IMR-90 (cell line): Measurements from ENCODE around the gene DGKG. TPM values are rescaled to one million over a fixed set of nuclear protein-coding genes. Genes with fewer than 3 reads are reported as not detected.

Experiments
- ATAC-seq: fragments of 200-7000 bp; cut with Tn5 transposase; 2 replicates; pipeline ENCODE4 v1.9.1; 2020; ENCODE audit warnings: low read depth, mild to moderate bottlenecking, moderate library complexity
- BruUV-seq: library from RNA; stranded (reverse); fragments of 400-500 nt; replicated peaks from 2 replicates; lab custom pipeline; 2021; lab: Mats Ljungman, UMichigan
- CTCF ChIA-PET: fragments of 300-600 bp; formaldehyde crosslinking; extraction: SDS; loops from one replicate; lab custom pipeline; 2021; ENCODE audit warnings: antibody characterized with exemption; lab: Yijun Ruan, JAX
- POLR2A ChIA-PET: fragments of 300-600 bp; sonication (Branson Sonifier 250); formaldehyde crosslinking; loops from one replicate; lab custom pipeline; 2022; ENCODE audit warnings: antibody characterized with exemption; ENCODE audit not compliant: unreplicated experiment; lab: Charles Lee
- DNase-seq: peaks from one replicate; pipeline ENCODE4 v3.0.0; 2013
- H2AFZ ChIP-seq: replicated peaks from 2 replicates; pipeline ENCODE3; 2013; ENCODE audit warnings: low read length, mild to moderate bottlenecking; ENCODE audit not compliant: poor library complexity
- H2AK5ac ChIP-seq: 2 replicates; pipeline ENCODE4 v1.6.1; 2013; ENCODE audit warnings: low read depth, low read length, inconsistent platforms
- H2AK9ac ChIP-seq: replicated peaks from 2 replicates; pipeline ENCODE3; 2013; ENCODE audit warnings: mild to moderate bottlenecking, low read depth, low read length, moderate library complexity; ENCODE audit not compliant: poor library complexity
- H2BK120ac ChIP-seq: 2 replicates; pipeline ENCODE4 v1.6.1; 2013; ENCODE audit warnings: low read depth, low read length, inconsistent platforms
- H2BK15ac ChIP-seq: 3 replicates; pipeline ENCODE4 v1.6.1; 2013; ENCODE audit warnings: low read depth, low read length, inconsistent platforms
- H2BK20ac ChIP-seq: 2 replicates; pipeline ENCODE4 v1.6.1; 2013; ENCODE audit warnings: low read depth, mild to moderate bottlenecking, inconsistent platforms, low read length, moderate library complexity
- H2BK5ac ChIP-seq: 2 replicates; pipeline ENCODE4 v1.6.1; 2013; ENCODE audit warnings: mild to moderate bottlenecking, low read depth, low read length, inconsistent platforms; ENCODE audit not compliant: poor library complexity, severe bottlenecking
- H3K14ac ChIP-seq: replicated peaks from 2 replicates; pipeline ENCODE4 v1.6.1; 2013; ENCODE audit warnings: low read depth, low read length, inconsistent platforms
- H3K18ac ChIP-seq: 2 replicates; pipeline ENCODE4 v1.6.1; 2013; ENCODE audit warnings: low read depth, low read length, control low read depth
- H3K23ac ChIP-seq: 2 replicates; pipeline ENCODE4 v1.6.1; 2013; ENCODE audit warnings: low read depth, low read length, inconsistent platforms
- H3K27ac ChIP-seq: 2 replicates; pipeline ENCODE4 v1.5.1; 2013; ENCODE audit warnings: mild to moderate bottlenecking, control low read depth, low read length; ENCODE audit not compliant: insufficient read depth
- H3K27me3 ChIP-seq: 2 replicates; pipeline ENCODE4 v1.6.1; 2013; ENCODE audit warnings: low read length; ENCODE audit not compliant: control insufficient read depth, insufficient read depth
- H3K36me3 ChIP-seq: 2 replicates; pipeline ENCODE4 v1.6.1; 2013; ENCODE audit warnings: low read length, mixed read lengths; ENCODE audit not compliant: control insufficient read depth, insufficient read depth
- H3K4ac ChIP-seq: 2 replicates; pipeline ENCODE4 v1.6.1; 2013; ENCODE audit warnings: low read depth, low read length, inconsistent platforms
- H3K4me1 ChIP-seq: 2 replicates; pipeline ENCODE4 v1.6.1; 2013; ENCODE audit warnings: low read length, mixed read lengths; ENCODE audit not compliant: control insufficient read depth, insufficient read depth
- H3K4me2 ChIP-seq: 2 replicates; pipeline ENCODE4 v1.6.1; 2013; ENCODE audit warnings: low read depth, mild to moderate bottlenecking, control low read depth, low read length, moderate library complexity
- H3K4me3 ChIP-seq: 2 replicates; pipeline ENCODE4 v1.5.1; 2013; ENCODE audit warnings: low read depth, mild to moderate bottlenecking, control low read depth, low read length, moderate library complexity; ENCODE audit not compliant: insufficient read depth
- H3K56ac ChIP-seq: 2 replicates; pipeline ENCODE4 v1.6.1; 2013; ENCODE audit warnings: low read length, inconsistent platforms; ENCODE audit not compliant: insufficient read depth; ENCODE audit errors: extremely low read depth
- H3K79me1 ChIP-seq, 2 experiments: 2 replicates each; pipeline ENCODE4 v1.6.1; 2013; ENCODE audit warnings: low read length in 2 of 2, inconsistent platforms in 1 of 2, low read depth in 1 of 2
- H3K9ac ChIP-seq: 2 replicates; pipeline ENCODE4 v1.6.1; 2013; ENCODE audit warnings: low read depth, low read length, control low read depth
- H3K9me1 ChIP-seq: 2 replicates; pipeline ENCODE4 v1.6.1; 2013; ENCODE audit warnings: low read length, inconsistent platforms; ENCODE audit not compliant: insufficient read depth
- H3K9me3 ChIP-seq: 2 replicates; pipeline ENCODE4 v1.6.1; 2013; ENCODE audit warnings: low read length; ENCODE audit not compliant: control insufficient read depth, insufficient read depth
- H4K20me1 ChIP-seq: 2 replicates; pipeline ENCODE4 v1.6.1; 2013; ENCODE audit warnings: low read length, inconsistent platforms; ENCODE audit not compliant: insufficient read depth
- H4K5ac ChIP-seq: 2 replicates; pipeline ENCODE4 v1.6.1; 2013; ENCODE audit warnings: mild to moderate bottlenecking, low read depth, low read length, control low read depth
- H4K8ac ChIP-seq, 2 experiments: 2 replicates each; pipeline ENCODE4 v1.6.1; 2013; ENCODE audit warnings: low read depth in 2 of 2, low read length in 2 of 2, control low read depth in 1 of 2, inconsistent platforms in 1 of 2
- H4K91ac ChIP-seq: 2 replicates; pipeline ENCODE4 v1.6.1; 2013; ENCODE audit warnings: low read depth, low read length, inconsistent platforms; ENCODE audit not compliant: insufficient read depth
- BHLHE40 ChIP-seq: fragments of 150-350 bp; IDR thresholded peaks from 2 replicates; pipeline ENCODE4 v1.6.1; 2016; ENCODE audit warnings: mild to moderate bottlenecking, low read depth, low read length
- CEBPB ChIP-seq: IDR thresholded peaks from 2 replicates; pipeline ENCODE4 v1.6.1; 2012; ENCODE audit warnings: low read depth, low read length, improper control_type of control experiment
- CHD1 ChIP-seq: IDR thresholded peaks from 2 replicates; pipeline ENCODE4 v1.6.1; 2012; ENCODE audit warnings: low read depth, low read length, improper control_type of control experiment
- FOS ChIP-seq: fragments of 150-350 bp; IDR thresholded peaks from 2 replicates; pipeline ENCODE4 v1.6.1; 2016; ENCODE audit warnings: low read depth, low read length
- MAFK ChIP-seq: IDR thresholded peaks from 2 replicates; pipeline ENCODE4 v1.6.1; 2012; ENCODE audit warnings: low read depth, low read length, improper control_type of control experiment
- MAZ ChIP-seq: IDR thresholded peaks from 2 replicates; pipeline ENCODE4 v1.6.1; 2012; ENCODE audit warnings: low read depth, mild to moderate bottlenecking, low read length, improper control_type of control experiment, moderate library complexity, borderline replicate concordance
- MXI1 ChIP-seq: IDR thresholded peaks from 2 replicates; pipeline ENCODE4 v1.6.1; 2012; ENCODE audit warnings: low read depth, mild to moderate bottlenecking, low read length, moderate library complexity, borderline replicate concordance
- NFE2L2 ChIP-seq: fragments of 150-350 bp; IDR thresholded peaks from 2 replicates; pipeline ENCODE4 v1.6.1; 2016; ENCODE audit warnings: low read depth, mild to moderate bottlenecking, low read length
- POLR2A ChIP-seq: IDR thresholded peaks from 2 replicates; pipeline ENCODE4 v1.6.1; 2012; ENCODE audit warnings: mild to moderate bottlenecking, low read depth, low read length
- RAD21 ChIP-seq: IDR thresholded peaks from 2 replicates; pipeline ENCODE4 v1.6.1; 2012; ENCODE audit warnings: low read length, improper control_type of control experiment
- RCOR1 ChIP-seq: IDR thresholded peaks from 2 replicates; pipeline ENCODE4 v1.6.1; 2012; ENCODE audit warnings: mild to moderate bottlenecking, low read length, improper control_type of control experiment; ENCODE audit not compliant: insufficient replicate concordance
- RFX5 ChIP-seq: IDR thresholded peaks from 2 replicates; pipeline ENCODE4 v1.8.0; 2012; ENCODE audit warnings: low read depth, mild to moderate bottlenecking, low read length, moderate library complexity
- SMC3 ChIP-seq: fragments of 150-350 bp; IDR thresholded peaks from 2 replicates; pipeline ENCODE4 v1.6.1; 2016; ENCODE audit warnings: low read depth, mild to moderate bottlenecking, antibody characterized with exemption, low read length, moderate library complexity
- WGBS, 2 experiments: methylation state at CpG; one replicate each; pipeline versions ENCODE4 v1.1.5 to v1.1.7; 2013; ENCODE audit warnings: missing lambda C conversion rate in 2 of 2; ENCODE audit not compliant: insufficient read length in 1 of 2; ENCODE audit errors: extremely low coverage in 2 of 2; 5-methylcytosine and 5-hydroxymethylcytosine counted together
- dilution Hi-C: fragments of 300-500 bp; cut with HindIII; formaldehyde crosslinking; loops from one replicate; pipeline ENCODE4 v1.14.3; 2018; ENCODE audit warnings: low sequenced_read_pairs; ENCODE audit not compliant: unreplicated experiment
- in situ Hi-C: fragments of 300-500 bp; cut with MboI; formaldehyde crosslinking; loops from 3 replicates; pipeline ENCODE4 v1.14.3; 2019; ENCODE audit warnings: low sequenced_read_pairs, inconsistent platforms, mixed read lengths
- intact Hi-C: fragments of 100-400 bp; cut with micrococcal nuclease; formaldehyde crosslinking; loops from 2 replicates; pipeline ENCODE4 v1.10.0; 2022
- polyA plus RNA-seq, 3 experiments: library from polyadenylated mRNA; depleted of rRNA; stranded (reverse); fragments of >200 nt; gene quantifications; 2 replicates each; pipeline ENCODE4 v1.2.3, GENCODE V29; 2012; ENCODE audit warnings: low replicate concordance in 1 of 3
- total RNA-seq: library from RNA; depleted of rRNA; stranded (reverse); fragments of >200 nt; gene quantifications from 2 replicates; pipeline ENCODE4 v1.2.3, GENCODE V29; 2012
- TF ChIP-seq, protein P1 (sequence below): conservative IDR thresholded peaks from 2 replicates; pipeline ENCODE4 v1.5.1; 2012; ENCODE audit warnings: mild to moderate bottlenecking, low read depth, low read length, improper control_type of control experiment
- TF ChIP-seq, protein P2 (sequence below): fragments of 150-350 bp; IDR thresholded peaks from 2 replicates; pipeline ENCODE4 v1.6.1; 2016; ENCODE audit warnings: low read depth, mild to moderate bottlenecking, low read length, moderate library complexity, borderline replicate concordance
- TF ChIP-seq, protein P3 (sequence below): fragments of 150-350 bp; IDR thresholded peaks from 2 replicates; pipeline ENCODE4 v1.6.1; 2017; ENCODE audit warnings: mild to moderate bottlenecking, antibody characterized with exemption, low read length, low read depth

The DGKG gene
- total and polyA plus RNA-seq, 2 of the 4 experiments (the other 2 are of a cell fraction) = 1.2 to 4.1 TPM

DNA sequence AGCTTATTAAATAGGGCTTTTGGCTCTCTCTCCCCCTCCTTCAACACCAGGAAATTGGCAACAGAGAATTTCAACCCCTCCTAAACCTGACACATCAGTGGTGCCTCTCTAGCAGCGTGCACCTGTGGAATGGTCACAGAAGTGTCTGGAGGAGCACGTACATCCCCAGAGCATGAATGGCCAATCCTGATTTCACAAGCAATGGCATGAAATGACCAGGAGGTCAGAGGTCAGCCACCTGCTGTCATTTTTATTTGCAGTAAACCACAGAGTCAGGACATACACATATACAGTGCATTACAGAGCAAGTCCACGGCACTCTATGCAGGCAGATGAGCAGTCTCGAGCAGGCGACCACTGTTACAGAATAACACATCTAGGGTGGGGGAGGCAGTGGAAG, 228.1 kb downstream of the DGKG start:
- POLR2A ChIA-PET = no interaction called here
- no peak overlapping the region for H2BK120ac ChIP-seq
- H4K20me1 ChIP-seq = no peaks in the 10 kb centered on the region
- H3K9ac ChIP-seq = no peak overlapping the region
- no peak overlapping the region for H4K91ac ChIP-seq
- H3K4me1 ChIP-seq = no peaks in the 10 kb centered on the region
- CTCF ChIA-PET = no interaction called here
- no peak overlapping the region for H3K18ac ChIP-seq
- no peak overlapping the region for H2AFZ ChIP-seq
- no peak overlapping the region for H3K14ac ChIP-seq
- H3K36me3 ChIP-seq = no peaks in the 10 kb centered on the region
- no peak overlapping the region for H3K4me2 ChIP-seq
- TF ChIP-seq, protein P1, sequence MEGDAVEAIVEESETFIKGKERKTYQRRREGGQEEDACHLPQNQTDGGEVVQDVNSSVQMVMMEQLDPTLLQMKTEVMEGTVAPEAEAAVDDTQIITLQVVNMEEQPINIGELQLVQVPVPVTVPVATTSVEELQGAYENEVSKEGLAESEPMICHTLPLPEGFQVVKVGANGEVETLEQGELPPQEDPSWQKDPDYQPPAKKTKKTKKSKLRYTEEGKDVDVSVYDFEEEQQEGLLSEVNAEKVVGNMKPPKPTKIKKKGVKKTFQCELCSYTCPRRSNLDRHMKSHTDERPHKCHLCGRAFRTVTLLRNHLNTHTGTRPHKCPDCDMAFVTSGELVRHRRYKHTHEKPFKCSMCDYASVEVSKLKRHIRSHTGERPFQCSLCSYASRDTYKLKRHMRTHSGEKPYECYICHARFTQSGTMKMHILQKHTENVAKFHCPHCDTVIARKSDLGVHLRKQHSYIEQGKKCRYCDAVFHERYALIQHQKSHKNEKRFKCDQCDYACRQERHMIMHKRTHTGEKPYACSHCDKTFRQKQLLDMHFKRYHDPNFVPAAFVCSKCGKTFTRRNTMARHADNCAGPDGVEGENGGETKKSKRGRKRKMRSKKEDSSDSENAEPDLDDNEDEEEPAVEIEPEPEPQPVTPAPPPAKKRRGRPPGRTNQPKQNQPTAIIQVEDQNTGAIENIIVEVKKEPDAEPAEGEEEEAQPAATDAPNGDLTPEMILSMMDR = no peak
- TF ChIP-seq, protein P2, sequence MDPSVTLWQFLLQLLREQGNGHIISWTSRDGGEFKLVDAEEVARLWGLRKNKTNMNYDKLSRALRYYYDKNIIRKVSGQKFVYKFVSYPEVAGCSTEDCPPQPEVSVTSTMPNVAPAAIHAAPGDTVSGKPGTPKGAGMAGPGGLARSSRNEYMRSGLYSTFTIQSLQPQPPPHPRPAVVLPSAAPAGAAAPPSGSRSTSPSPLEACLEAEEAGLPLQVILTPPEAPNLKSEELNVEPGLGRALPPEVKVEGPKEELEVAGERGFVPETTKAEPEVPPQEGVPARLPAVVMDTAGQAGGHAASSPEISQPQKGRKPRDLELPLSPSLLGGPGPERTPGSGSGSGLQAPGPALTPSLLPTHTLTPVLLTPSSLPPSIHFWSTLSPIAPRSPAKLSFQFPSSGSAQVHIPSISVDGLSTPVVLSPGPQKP = no peak
- TF ChIP-seq MXI1 = no peak
- TF ChIP-seq RFX5 = no peak
- TF ChIP-seq RAD21 = no peak
- TF ChIP-seq FOS = no peak
- TF ChIP-seq NFE2L2 = no peak
- no peak for TF ChIP-seq MAZ
- TF ChIP-seq, protein P3, sequence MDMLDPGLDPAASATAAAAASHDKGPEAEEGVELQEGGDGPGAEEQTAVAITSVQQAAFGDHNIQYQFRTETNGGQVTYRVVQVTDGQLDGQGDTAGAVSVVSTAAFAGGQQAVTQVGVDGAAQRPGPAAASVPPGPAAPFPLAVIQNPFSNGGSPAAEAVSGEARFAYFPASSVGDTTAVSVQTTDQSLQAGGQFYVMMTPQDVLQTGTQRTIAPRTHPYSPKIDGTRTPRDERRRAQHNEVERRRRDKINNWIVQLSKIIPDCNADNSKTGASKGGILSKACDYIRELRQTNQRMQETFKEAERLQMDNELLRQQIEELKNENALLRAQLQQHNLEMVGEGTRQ = no peak
- TF ChIP-seq BHLHE40 = no peak
- no peak for TF ChIP-seq MAFK
- no peak for TF ChIP-seq CEBPB
- no peak for TF ChIP-seq POLR2A
- no peak for TF ChIP-seq CHD1
- no peak for TF ChIP-seq SMC3
- no peak for TF ChIP-seq RCOR1
- dilution Hi-C loops = no loop called here
- H3K4me3 ChIP-seq = no peak overlapping the region
- DNase-seq (no peak), ATAC-seq (no peak)
- no peaks in the 10 kb centered on the region; the same call in 1 of the 2 replicates for H3K9me1 ChIP-seq
- intact Hi-C loops = no loop called here
- H3K27ac ChIP-seq = no peak overlapping the region
- H3K4ac ChIP-seq = no peak overlapping the region
- H2AK9ac ChIP-seq = no peak overlapping the region
- no peak overlapping the region for H2BK15ac ChIP-seq
- H3K79me1 ChIP-seq = no peaks in the 10 kb centered on the region
- H2AK5ac ChIP-seq = no peak overlapping the region
- no peak overlapping the region for H4K8ac ChIP-seq
- BruUV-seq = no TSS peak
- no peak overlapping the region for H2BK5ac ChIP-seq
- no peak overlapping the region for H4K5ac ChIP-seq
- no peak overlapping the region for H2BK20ac ChIP-seq
- no CpG with 5 or more reads among the region's 5 CpGs for WGBS, 2 experiments
- peaks cover 35% of the 10 kb centered on the region for H3K27me3 ChIP-seq
- no peaks in the 10 kb centered on the region for H3K9me3 ChIP-seq
- H3K23ac ChIP-seq = no peak overlapping the region
- in situ Hi-C loops = no loop called here
- H3K56ac ChIP-seq = no peak overlapping the region
